Measurements from ENCODE around the gene CGREF1.

CGREF1 gene

DNA sequence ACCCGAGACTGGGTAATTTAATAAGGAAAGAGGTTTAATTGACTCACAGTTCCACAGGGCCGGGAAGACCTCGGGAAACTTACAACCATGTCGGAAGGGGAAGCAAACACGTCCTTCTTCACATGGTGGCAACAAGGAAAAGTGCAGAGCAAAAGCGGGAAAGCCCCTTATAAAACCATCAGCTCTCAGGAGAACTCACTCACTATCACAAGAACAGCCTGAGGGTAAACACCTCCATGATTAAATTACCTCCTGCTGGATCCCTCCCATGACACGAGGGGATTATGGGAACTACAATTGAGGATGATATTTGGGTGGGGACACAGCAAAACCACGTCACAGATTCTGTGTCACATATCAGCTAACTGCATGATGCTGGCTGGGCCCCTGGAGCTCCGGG, 41.3 kb upstream of the CGREF1 start:
- peaks cover 0 to under 1% of the 10 kb centered on the region in 2 donors for H3K4me1 ChIP-seq (ENCODE audit: control insufficient read depth in 2 of 2, insufficient read depth in 1 of 2, low read depth in 1 of 2, low read length in 2 of 2)
- H3K79me1 ChIP-seq (ENCODE audit: low read depth, low read length): no peaks in the 10 kb centered on the region
- no peak overlapping the region for H2BK5ac ChIP-seq (ENCODE audit: low read length)
- no peak overlapping the region for H2AFZ ChIP-seq (ENCODE audit: low read length)
- H3K36me3 ChIP-seq (replicated peaks in 1 of 2; ENCODE audit: control insufficient read depth in 2 of 2, insufficient read depth in 2 of 2, low read length in 2 of 2): no peaks in the 10 kb centered on the region
- no peaks in the 10 kb centered on the region for H3K9me3 ChIP-seq (replicated peaks in 1 of 2; ENCODE audit: control insufficient read depth in 2 of 2, insufficient read depth in 1 of 2, low read depth in 1 of 2, low read length in 2 of 2)
- no peak overlapping the region for H2BK12ac ChIP-seq (ENCODE audit: low read length)
- no peak overlapping the region for H4K8ac ChIP-seq (ENCODE audit: low read depth, low read length)
- no peak overlapping the region for H3K4me2 ChIP-seq (ENCODE audit: insufficient read depth, low read length, poor library complexity, severe bottlenecking)
- no CpG with 5 or more reads among the region's 9 CpGs for WGBS, 2 donors (ENCODE audit: extremely low coverage in 2 of 2, insufficient read length in 2 of 2, insufficient replicate concordance in 1 of 2)
- no peak overlapping the region for H4K91ac ChIP-seq (ENCODE audit: low read depth, low read length, poor library complexity)
- H2BK15ac ChIP-seq (ENCODE audit: low read length): no peak overlapping the region
- no peak overlapping the region for H3K4me3 ChIP-seq (ENCODE audit: low read length in 2 of 2)
- H3K9ac ChIP-seq (ENCODE audit: low read depth, low read length, poor library complexity): no peak overlapping the region
- no peak overlapping the region for H2AK5ac ChIP-seq (ENCODE audit: low read depth, low read length)
- no peak overlapping the region for H3K27ac ChIP-seq (replicated peaks; ENCODE audit: low read length)
- DNase-seq (ENCODE audit: low spot score): no peak
- H3K27me3 ChIP-seq (ENCODE audit: control insufficient read depth in 3 of 3, insufficient read depth in 3 of 3, low read depth in 1 of 3, low read length in 3 of 3): peaks cover 0 to 36% (median 0%) of the 10 kb centered on the region in 3 experiments
- no peak overlapping the region for H3K4ac ChIP-seq (ENCODE audit: low read length)
- no peak overlapping the region for H3K23ac ChIP-seq (ENCODE audit: low read depth, low read length, poor library complexity)
- H3K14ac ChIP-seq (ENCODE audit: low read length): no peak overlapping the region
- H2BK120ac ChIP-seq (ENCODE audit: low read depth, low read length): no peak overlapping the region
- H3K18ac ChIP-seq (ENCODE audit: low read length): no peak overlapping the region

DNA sequence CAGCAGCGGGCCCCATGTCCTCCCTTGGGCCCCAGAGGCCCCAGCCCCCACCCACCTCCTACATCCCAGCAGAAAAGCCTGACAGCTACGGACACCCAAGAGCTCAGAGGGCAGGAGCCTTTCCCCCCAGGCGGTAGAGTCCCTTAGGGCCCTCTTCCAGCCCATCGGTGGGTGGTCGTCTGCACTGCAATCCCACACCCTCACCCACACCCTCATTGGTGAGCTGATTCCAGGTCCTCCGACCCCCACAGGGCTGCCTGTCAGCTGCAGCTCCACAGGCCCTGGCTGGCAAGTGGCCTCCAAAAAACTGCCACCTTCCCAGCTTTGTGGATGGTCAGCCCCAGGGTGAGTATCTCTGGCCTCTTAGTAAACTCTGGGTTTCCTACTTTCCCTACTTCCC, 40.3 kb upstream of the CGREF1 start:
- WGBS, 2 donors (ENCODE audit: extremely low coverage in 2 of 2, insufficient read length in 2 of 2, insufficient replicate concordance in 1 of 2): no CpG with 5 or more reads among the region's 6 CpGs

DNA sequence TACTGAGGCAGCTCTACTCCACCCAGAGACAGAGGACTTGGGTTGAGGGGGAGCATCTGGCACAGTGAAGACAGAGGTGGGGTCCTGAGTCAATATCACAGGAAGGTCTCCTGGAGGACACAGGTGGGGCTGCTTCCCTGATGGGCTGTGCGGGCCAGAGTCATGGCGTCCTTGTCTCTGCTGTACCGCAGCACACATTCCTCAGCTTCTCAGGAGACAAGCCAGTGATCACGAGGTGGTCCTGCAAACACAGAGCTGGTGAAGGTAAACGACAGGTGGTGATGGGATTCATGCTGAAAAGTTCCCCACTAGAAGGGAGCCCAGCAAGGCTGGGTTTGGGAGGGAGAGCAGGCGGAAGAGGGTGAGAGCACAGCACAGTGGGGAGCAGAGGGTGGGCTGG, 39.5 kb upstream of the CGREF1 start:
- no peak overlapping the region for H2AFZ ChIP-seq (ENCODE audit: low read length)
- H2BK15ac ChIP-seq (ENCODE audit: low read length): no peak overlapping the region
- no peak overlapping the region for H4K8ac ChIP-seq (ENCODE audit: low read depth, low read length)
- peaks cover 0 to 2% of the 10 kb centered on the region in 2 donors for H3K4me1 ChIP-seq (ENCODE audit: control insufficient read depth in 2 of 2, insufficient read depth in 1 of 2, low read depth in 1 of 2, low read length in 2 of 2)
- H2BK5ac ChIP-seq (ENCODE audit: low read length): no peak overlapping the region
- H3K79me1 ChIP-seq (ENCODE audit: low read depth, low read length): no peaks in the 10 kb centered on the region
- peaks cover 0 to 43% (median 0%) of the 10 kb centered on the region in 3 experiments for H3K27me3 ChIP-seq (ENCODE audit: control insufficient read depth in 3 of 3, insufficient read depth in 3 of 3, low read depth in 1 of 3, low read length in 3 of 3)
- H4K91ac ChIP-seq (ENCODE audit: low read depth, low read length, poor library complexity): no peak overlapping the region
- peak overlapping the region; percentile 18 for H3K18ac ChIP-seq (ENCODE audit: low read length)
- no peaks in the 10 kb centered on the region for H3K9me3 ChIP-seq (replicated peaks in 1 of 2; ENCODE audit: control insufficient read depth in 2 of 2, insufficient read depth in 1 of 2, low read depth in 1 of 2, low read length in 2 of 2)
- H2BK120ac ChIP-seq (ENCODE audit: low read depth, low read length): no peak overlapping the region
- no peaks in the 10 kb centered on the region for H3K36me3 ChIP-seq (replicated peaks in 1 of 2; ENCODE audit: control insufficient read depth in 2 of 2, insufficient read depth in 2 of 2, low read length in 2 of 2)
- no peak overlapping the region for H3K14ac ChIP-seq (ENCODE audit: low read length)
- no peak overlapping the region for H3K27ac ChIP-seq (replicated peaks; ENCODE audit: low read length)
- H2BK12ac ChIP-seq (ENCODE audit: low read length): no peak overlapping the region
- no peak overlapping the region for H3K4me3 ChIP-seq (ENCODE audit: low read length in 2 of 2)
- no peak overlapping the region for H2AK5ac ChIP-seq (ENCODE audit: low read depth, low read length)
- no peak overlapping the region for H3K9ac ChIP-seq (ENCODE audit: low read depth, low read length, poor library complexity)
- H3K4ac ChIP-seq (ENCODE audit: low read length): no peak overlapping the region
- H3K23ac ChIP-seq (ENCODE audit: low read depth, low read length, poor library complexity): no peak overlapping the region
- H3K4me2 ChIP-seq (ENCODE audit: insufficient read depth, low read length, poor library complexity, severe bottlenecking): no peak overlapping the region
- no peak for DNase-seq (ENCODE audit: low spot score)
- WGBS, 2 donors (ENCODE audit: extremely low coverage in 2 of 2, insufficient read length in 2 of 2, insufficient replicate concordance in 1 of 2): no CpG with 5 or more reads among the region's 6 CpGs

More for the DNA sequence above, 40.3 kb upstream of the CGREF1 start:
- DNase-seq (ENCODE audit: low spot score): no peak
- Histone ChIP-seq H4K8ac (ENCODE audit: low read depth, low read length) (no peak overlapping the region), H2BK15ac (ENCODE audit: low read length) (no peak overlapping the region), H3K9ac (ENCODE audit: low read depth, low read length, poor library complexity) (peak overlapping the region; percentile 3), H3K18ac (ENCODE audit: low read length) (no peak overlapping the region), H4K91ac (ENCODE audit: low read depth, low read length, poor library complexity) (no peak overlapping the region), H3K36me3 (replicated peaks in 1 of 2; ENCODE audit: control insufficient read depth in 2 of 2, insufficient read depth in 2 of 2, low read length in 2 of 2) (no peaks in the 10 kb centered on the region), H3K27ac (replicated peaks; ENCODE audit: low read length) (no peak overlapping the region), H3K9me3 (replicated peaks in 1 of 2; ENCODE audit: control insufficient read depth in 2 of 2, insufficient read depth in 1 of 2, low read depth in 1 of 2, low read length in 2 of 2) (no peaks in the 10 kb centered on the region), H3K4ac (ENCODE audit: low read length) (no peak overlapping the region), H2AFZ (ENCODE audit: low read length) (peak overlapping the region; percentile 11), H2AK5ac (ENCODE audit: low read depth, low read length) (no peak overlapping the region), H3K4me1 (ENCODE audit: control insufficient read depth in 2 of 2, insufficient read depth in 1 of 2, low read depth in 1 of 2, low read length in 2 of 2) (peaks cover 0 to 2% of the 10 kb centered on the region in 2 donors), H3K14ac (ENCODE audit: low read length) (no peak overlapping the region), H3K23ac (ENCODE audit: low read depth, low read length, poor library complexity) (no peak overlapping the region), H3K27me3 (ENCODE audit: control insufficient read depth in 3 of 3, insufficient read depth in 3 of 3, low read depth in 1 of 3, low read length in 3 of 3) (peaks cover 0 to 35% (median 0%) of the 10 kb centered on the region in 3 experiments), H2BK120ac (ENCODE audit: low read depth, low read length) (no peak overlapping the region), H2BK12ac (ENCODE audit: low read length) (no peak overlapping the region), H2BK5ac (ENCODE audit: low read length) (no peak overlapping the region), H3K79me1 (ENCODE audit: low read depth, low read length) (no peaks in the 10 kb centered on the region), H3K4me3 (ENCODE audit: low read length in 2 of 2) (no peak overlapping the region), H3K4me2 (ENCODE audit: insufficient read depth, low read length, poor library complexity, severe bottlenecking) (no peak overlapping the region)

DNA sequence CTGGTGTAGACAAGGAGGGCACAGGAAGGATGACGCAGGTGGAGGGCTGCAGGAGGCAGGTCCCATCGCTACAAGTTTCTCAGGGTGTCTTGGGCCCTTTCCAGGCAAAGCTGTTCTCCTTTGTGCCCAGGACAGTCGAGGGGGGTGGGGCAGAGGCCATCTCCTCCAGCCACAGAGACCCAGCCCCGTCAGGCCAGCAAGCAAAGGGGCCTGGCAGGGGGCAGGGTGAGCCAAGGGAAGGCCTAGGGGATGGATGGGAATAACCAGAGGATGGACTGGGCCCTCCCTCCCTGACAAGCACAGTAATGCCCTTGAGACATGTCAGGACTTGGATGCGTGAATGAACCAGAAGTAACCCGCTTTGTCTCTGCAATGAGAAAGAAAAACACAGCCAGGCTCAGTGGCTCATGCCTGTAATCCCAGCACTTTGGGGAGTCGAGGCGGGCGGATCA, 36.2 kb upstream of the CGREF1 start:
- peaks cover 0 to 58% (median 0%) of the 10 kb centered on the region in 3 experiments for H3K27me3 ChIP-seq (ENCODE audit: control insufficient read depth in 3 of 3, insufficient read depth in 3 of 3, low read depth in 1 of 3, low read length in 3 of 3)
- no peak overlapping the region for H2BK12ac ChIP-seq (ENCODE audit: low read length)
- WGBS, 2 donors (ENCODE audit: extremely low coverage in 2 of 2, insufficient read length in 2 of 2, insufficient replicate concordance in 1 of 2): no CpG with 5 or more reads among the region's 9 CpGs
- H2BK120ac ChIP-seq (ENCODE audit: low read depth, low read length): no peak overlapping the region
- no peak overlapping the region for H2AK5ac ChIP-seq (ENCODE audit: low read depth, low read length)
- H3K9me3 ChIP-seq (replicated peaks in 1 of 2; ENCODE audit: control insufficient read depth in 2 of 2, insufficient read depth in 1 of 2, low read depth in 1 of 2, low read length in 2 of 2): no peaks in the 10 kb centered on the region
- peak overlapping the region; percentile 40 for H3K23ac ChIP-seq (ENCODE audit: low read depth, low read length, poor library complexity)
- no peak for DNase-seq (ENCODE audit: low spot score)
- H3K14ac ChIP-seq (ENCODE audit: low read length): no peak overlapping the region
- H3K79me1 ChIP-seq (ENCODE audit: low read depth, low read length): no peaks in the 10 kb centered on the region
- no peak overlapping the region for H3K4me3 ChIP-seq (ENCODE audit: low read length in 2 of 2)
- no peak overlapping the region for H4K8ac ChIP-seq (ENCODE audit: low read depth, low read length)
- no peak overlapping the region for H3K4me2 ChIP-seq (ENCODE audit: insufficient read depth, low read length, poor library complexity, severe bottlenecking)
- H3K18ac ChIP-seq (ENCODE audit: low read length): peak overlapping the region; percentile 42
- no peak overlapping the region for H2BK15ac ChIP-seq (ENCODE audit: low read length)
- H3K36me3 ChIP-seq (replicated peaks in 1 of 2; ENCODE audit: control insufficient read depth in 2 of 2, insufficient read depth in 2 of 2, low read length in 2 of 2): no peaks in the 10 kb centered on the region
- H4K91ac ChIP-seq (ENCODE audit: low read depth, low read length, poor library complexity): no peak overlapping the region
- H3K27ac ChIP-seq (replicated peaks; ENCODE audit: low read length): no peak overlapping the region
- no peak overlapping the region for H3K4ac ChIP-seq (ENCODE audit: low read length)
- peaks cover 0 to 2% of the 10 kb centered on the region in 2 donors for H3K4me1 ChIP-seq (ENCODE audit: control insufficient read depth in 2 of 2, insufficient read depth in 1 of 2, low read depth in 1 of 2, low read length in 2 of 2)
- no peak overlapping the region for H2BK5ac ChIP-seq (ENCODE audit: low read length)
- H2AFZ ChIP-seq (ENCODE audit: low read length): no peak overlapping the region
- peak overlapping the region; percentile 47 for H3K9ac ChIP-seq (ENCODE audit: low read depth, low read length, poor library complexity)

Data from neuronal stem cell (in vitro differentiated cells).